SHP77 (cell line): ENCODE data around the gene RNF115.
"Not testable (repeated sequence)": the region's sequence is repeated elsewhere in the genome, so short reads cannot be mapped to it uniquely, and the experiment has no call there.

Experiments used
- DNase-seq, 2 experiments: peaks; one replicate each; lab custom pipeline; 2025; lab: John Stamatoyannopoulos, UW

RNF115 gene

DNA sequence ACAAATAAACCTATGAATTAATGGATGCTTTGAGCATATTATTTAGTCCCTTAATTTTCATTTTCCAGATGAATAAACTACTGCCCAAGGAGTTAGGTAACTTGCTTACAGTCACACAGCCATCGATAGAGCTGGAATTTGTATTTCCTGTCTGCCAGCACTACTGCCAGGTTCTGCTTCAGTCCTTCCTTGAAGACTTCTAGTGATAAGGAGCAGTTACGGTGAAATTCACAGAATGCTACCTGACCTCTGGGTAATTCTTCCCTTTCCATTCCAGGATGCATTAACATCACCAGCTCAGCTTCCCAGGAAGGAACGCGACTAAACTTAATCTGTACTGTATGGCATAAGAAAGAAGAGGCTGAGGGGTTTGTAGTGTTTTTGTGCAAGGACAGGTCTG lies 93.4 kb downstream of the RNF115 start:
- no peak for DNase-seq

DNA sequence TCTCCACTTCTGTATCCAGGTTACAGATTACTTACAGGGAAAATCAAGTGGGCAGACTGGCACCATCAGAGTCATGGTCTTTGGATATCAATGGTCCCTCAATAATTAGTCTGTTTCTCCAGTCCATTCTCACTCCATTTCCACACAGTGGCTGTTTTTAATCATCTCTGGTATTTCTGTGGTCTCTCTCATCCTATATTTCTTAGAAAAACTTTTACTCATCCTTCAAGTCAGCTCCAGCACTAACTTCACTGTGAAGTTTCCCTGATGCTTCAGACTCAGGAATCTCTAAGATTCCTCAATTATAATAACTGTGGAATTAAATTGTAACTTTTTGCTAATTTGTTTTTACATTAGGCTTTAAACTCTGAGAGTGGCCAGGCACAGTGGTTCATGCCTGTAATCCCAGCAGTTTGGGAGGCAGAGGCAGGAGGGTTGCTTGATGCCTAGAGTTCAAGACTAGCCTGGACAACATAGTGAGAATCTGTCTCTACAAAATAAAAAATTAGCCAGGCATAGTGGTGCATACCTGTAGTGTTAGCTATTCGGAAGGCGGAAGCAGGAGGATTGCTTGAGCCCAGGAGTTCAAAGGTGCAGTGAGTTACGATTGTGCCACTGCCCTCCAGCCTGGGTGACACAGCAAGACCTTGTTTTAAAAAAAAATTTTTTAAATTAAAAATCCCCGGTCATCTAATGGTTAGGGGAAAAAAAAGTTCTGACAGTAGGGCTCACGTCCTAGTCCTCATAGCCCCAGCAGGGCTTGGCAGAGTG lies 94.0 kb downstream of the RNF115 start:
- DNase-seq, result no peak

DNA sequence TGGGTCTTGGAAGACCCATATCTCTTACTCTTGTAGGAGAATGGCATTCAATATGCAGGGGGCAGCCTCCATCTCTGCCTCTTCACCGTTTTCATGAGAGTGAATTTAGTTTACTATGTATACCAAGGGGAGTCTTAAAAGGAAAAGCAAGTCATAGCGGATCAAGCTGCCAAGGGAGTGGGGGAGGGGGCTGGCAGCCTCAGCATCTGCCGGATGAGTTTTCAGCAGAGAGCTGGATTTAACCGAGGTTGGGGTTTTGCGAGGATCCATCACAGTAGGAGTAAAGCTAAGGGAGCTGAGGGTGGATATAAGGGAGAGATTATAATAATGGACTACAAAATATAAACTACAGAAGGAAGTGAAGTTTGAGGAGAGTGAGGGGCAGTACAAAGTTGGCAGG lies 94.7 kb downstream of the RNF115 start:
- no peak for DNase-seq

DNA sequence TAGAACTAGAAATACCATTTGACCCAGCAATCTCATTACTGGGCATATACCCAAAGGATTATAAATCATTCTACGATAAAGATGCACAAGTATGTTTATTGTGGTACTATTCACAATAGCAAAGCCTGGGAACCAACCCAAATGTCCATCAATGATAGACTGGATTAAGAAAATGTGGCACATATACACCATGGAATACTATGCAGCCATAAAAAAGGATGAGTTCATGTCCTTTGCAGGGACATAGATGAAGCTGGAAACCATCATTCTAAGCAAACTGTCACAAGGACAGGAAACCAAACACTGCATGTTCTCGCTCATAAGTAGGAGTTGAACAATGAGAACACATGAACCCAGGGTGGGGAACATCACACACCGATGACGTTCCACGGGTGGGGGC lies 97.7 kb downstream of the RNF115 start:
- DNase-seq, result not testable (repeated sequence)

DNA sequence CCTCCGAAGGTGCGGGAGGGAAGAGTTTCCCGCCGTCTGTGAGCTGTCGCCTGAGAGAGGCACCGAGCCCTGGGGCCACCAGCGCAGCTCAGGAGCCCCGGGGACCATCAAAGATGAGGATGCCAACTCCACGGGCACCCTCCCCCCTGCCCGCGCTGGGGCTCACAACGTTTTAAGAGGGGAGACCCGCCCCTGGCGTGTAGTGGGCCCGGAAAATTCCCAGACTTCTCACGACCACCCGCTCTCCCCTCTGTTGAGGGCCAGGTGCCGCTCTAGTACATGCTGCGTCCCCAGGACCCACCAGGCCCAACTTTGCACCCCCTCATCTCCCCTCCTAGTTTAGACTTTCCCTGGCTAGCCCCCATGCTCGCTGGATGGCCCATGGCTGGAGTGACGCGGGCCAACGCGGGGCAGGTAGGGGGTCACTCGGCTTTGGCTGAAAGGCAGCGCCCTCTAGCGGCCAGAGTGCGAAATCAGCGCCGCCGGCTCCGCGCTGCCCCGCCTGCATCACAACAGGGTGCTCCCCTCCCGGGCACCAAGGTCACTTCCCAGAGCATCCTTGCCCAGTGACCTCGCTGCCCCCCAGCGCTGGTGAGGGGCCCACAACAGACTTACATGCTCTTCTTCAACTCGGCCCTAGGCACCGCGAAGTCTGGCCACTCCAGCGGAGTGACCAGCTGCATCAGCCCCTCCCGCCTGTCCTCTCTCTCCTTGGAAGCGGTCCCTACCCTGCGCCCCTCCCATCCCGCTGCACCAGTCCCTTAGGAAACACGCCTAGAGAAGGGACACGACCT lies 102.8 kb downstream of the RNF115 start:
- peak; percentile 65 to 73 for DNase-seq

DNA sequence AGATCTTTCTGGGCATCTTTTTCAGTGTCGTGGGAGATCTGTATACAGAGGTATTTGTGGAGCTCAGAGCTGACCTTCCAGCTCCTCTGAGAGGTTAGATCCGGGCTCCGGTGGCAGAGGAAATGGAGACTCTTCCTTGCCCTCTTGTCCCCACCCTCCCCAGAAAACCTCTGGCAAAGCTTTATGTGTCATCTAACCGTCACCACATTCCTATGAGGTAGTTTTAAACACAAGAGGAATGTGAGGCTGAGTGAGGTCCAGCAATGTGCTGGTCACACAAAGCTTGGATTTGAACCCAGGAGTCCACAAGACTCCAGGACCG lies 103.4 kb downstream of the RNF115 start:
- no peak for DNase-seq

DNA sequence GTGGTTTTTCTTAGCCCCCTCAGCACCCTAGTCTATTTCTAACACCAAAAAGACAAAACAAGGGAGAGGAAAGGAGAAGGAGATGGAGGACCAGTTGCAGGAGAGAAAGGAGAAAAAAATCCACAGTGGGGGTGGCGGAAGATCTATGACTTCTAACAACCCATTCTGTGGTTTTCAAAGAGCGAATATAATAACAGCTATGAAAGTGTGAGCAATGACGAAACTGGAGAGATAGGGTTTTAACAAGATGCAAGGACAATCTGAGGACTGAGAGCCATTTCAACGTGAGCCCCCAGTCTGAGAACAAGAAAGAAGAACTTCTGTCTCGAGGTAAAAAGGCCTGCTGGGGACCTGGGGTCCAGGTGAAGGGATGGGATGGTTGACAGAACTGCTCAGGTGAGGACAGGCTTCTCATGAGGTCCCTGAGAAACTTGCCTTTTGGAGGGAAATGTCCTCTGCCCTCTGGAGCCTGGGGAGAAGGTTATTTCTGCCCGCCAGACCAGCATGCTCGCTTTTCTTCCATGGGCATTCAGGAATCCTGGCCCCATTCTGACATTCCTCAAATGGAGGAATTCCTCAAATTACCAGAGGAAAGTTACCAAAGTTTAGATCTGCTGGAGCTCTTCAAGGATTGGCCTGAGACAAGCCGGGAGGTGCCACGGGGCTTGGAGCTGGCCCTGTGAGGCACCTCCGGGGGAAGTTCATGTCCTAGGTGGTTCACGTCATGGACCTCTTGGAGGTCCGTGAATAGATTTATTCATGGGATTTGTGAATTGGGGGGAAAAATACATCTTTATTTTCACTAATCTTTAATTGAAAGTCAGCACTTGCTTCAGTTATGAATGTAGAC lies 104.4 kb downstream of the RNF115 start, which contains the start of gene CD160:
TSS of gene CD160 (plus strand) at position 270 of the 850 bp plus-strand sequence. CDS start 8,829 bp downstream, outside the sequence.
- DNase-seq, result no peak

DNA sequence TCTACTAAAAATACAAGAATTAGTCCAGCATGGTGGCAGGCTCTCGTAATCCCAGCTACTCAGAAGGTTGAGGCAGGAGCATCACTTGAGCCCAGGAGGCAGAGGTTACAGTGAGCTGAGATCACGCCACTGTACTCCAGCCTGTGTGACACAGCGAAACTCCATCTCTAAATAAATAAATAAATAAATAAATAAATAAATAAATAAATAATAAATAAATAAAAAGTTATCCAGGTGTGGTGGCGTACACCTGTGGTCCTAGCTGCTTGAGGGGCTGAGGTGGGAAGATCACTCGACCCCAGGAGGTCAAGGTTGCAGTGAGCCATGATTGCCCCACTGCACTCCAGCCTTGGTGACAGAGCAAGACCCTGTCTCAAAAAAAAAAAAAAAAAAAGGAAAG lies 105.4 kb downstream of the RNF115 start:
- not testable (repeated sequence) for DNase-seq

DNA sequence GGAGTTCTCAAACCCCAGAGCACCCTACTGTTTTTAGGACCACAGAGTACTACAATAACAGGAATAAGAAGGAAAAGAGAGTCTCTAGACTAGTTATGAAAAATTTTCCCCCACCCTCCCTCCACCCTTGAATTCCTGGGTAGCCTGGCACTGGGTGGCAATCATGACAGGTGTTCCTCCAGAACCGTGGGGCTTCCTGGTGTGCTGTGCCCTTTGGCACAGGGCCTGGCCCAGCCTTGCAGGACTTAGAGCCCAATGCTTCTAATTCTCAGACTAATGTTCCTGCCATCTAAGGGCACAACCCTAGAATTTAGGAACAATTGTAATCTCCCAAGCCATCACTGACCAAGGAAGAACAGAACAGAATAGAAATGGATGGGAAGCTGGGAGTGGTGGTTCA lies 106.1 kb downstream of the RNF115 start:
- DNase-seq, result no peak

DNA sequence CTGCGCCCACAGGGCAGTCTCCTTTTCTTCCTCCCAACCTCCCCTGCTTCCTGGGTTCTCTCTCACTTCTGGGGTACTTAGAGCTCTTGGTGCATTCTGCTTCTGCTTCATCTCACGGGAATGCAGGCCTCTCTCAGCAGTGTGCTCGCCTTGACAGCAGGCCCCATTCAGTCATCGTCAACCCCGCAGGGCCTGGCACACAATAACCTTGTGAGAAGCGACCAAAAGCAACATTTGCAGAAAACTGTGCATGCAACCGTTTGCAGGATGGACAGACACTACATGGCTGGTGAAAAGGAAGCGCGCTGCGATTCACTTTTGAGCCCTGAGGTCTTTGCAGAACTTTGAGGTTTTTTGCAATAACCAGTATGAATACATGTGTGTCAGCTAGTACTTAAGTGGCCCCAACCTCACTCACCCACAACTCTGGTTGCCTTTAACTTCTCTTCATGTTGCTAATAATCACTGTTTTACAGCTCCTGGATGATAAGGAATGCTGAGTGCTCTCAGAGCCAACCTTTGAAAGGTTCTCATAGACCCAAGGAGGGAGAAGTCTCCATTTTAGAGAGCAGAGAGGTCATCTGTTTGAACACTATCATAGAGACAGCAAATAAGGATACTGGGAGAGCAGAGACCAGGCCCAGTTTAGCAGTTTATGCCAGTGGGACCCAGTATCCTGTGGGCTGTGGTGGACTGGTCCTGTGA lies 107.1 kb downstream of the RNF115 start:
- DNase-seq, result no peak

DNA sequence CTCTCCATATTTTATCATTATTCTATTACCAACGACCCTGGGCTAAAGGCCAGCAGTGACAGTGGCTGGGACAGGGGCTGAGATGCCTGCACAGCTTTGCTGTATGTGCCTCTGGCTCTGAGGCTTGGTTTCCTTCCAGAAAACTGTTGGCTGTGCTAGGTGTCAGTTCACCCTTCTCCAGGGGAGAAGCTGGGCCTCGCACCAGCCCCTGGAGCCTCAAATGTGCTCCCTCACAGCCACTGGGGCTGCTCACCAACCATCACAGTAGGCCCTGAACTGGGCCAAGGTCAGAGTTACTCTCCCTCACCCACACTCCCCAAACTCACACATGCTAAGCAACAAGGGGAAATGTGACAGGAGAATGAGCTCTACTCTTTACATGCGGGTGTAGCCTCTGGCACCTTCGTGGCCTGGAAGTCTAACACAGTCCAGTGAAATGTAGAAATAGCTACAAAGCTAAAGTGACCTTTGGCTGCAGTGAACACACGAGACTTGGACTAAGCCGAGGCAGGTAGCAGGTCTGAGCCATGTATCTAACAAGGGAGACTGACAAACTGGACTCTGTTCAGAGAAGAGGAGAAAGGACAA lies 109.3 kb downstream of the RNF115 start:
- DNase-seq, result no peak

DNA sequence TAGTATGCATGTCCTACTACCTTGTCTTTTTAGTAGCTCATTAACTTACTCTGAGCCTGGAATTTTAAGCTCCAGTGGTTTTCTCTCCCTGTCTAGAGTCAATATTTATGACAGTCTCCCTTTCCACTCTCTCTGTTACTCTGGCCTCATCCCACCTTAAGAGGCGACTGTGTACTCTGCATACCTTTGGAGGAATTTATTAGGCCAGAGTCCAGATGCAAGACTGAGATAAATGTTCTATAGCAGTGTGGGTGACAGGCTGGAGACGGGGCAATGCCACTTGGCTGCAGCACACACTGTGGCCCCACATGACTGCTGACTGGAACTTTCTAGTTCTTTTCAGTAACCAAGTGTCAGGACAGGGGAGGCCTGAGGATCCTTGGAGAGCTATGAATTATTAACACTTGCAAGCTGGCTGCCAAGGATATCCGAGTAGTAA lies 112.7 kb downstream of the RNF115 start:
- DNase-seq, result no peak

DNA sequence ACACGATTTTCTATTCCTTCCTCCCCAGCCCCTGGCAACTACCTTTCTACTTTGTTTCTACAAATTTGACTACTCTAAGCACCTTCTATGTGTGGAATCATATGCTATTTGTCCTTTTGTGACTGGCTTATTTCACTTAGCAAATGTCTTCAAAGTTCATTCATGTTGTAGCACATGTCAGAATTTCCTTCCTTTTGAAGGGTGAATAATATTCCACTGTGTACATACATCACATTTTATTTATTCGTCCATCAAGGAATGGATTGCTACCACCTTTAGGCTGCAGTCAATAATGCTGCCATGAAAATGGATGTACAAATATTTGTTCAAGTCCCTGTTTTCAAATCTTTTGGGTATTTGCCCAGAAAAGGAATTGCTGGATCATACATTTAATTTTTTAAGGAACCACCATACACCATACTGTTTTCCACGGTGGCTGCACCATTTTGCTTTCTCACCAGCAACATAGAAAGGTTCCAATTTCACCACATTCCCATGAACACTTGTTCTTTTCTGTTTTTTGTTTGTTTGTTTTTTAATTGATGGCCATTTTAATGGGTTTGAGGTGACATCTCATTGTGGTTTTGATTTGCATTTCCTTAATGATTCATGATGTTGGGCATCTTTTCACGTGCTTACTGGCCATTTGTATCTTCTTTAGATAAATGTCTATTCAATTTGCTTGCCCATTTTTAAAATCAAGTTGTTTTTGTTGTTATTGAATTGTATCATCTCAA lies 113.4 kb downstream of the RNF115 start:
- DNase-seq, result no peak

DNA sequence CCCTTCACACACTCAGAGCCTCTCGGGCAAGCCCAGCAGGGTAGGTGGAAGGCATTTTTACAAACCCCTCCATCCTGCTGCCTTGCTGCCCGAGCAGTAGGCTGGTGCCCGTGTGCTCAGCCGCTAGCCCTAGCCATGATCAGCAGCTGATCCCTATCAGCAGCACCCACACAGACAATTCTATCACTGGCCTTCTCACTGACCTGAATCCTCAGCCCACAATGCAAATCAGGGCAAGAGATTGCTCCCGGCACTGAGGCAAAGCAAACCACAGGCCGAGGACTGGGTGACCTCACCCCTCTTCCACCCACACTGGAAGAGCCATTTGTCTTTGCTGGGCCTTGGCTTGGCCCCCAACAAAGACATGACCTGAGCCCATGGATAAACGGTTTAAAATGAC lies 115.8 kb downstream of the RNF115 start:
- no peak for DNase-seq

DNA sequence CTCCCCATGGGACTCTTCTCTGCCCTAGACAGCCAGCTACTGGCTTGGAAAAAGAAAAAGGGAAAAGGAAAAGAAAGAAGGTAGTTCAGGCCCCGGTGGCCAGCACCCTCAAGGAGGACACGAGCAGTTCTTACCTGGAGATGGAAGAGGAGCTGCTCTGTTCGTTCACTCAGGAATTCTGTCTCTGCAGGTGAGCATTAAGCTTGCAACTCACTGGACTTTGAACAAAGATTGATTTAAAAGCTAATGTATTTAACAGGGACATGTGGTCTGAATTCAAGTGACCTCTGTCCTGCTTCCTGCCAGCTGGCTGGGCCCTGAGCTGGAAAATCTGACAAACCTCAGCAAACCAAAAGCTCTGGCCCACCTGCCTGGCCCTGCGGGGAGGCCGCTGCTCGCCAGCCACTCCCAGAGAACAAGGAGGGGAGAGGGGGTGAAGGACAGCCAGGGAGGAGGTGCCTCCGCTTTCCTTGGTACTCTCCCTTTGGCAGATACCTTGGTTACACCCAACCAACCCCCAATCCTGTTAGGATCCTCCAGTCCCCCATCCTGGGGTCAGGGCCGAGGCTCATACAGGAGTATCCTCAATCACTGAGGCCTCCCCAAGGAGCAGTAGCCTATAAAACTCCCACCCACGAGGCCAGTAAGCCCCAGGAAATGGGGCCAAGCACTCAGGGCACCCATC lies 116.6 kb downstream of the RNF115 start, which contains the start of gene PDZK1:
TSS of gene PDZK1 (minus strand) at position 186 of the 685 bp plus-strand sequence. CDS start 19,347 bp downstream, outside the sequence.
- DNase-seq, result peak in 1 of 2 experiments; percentile 18

DNA sequence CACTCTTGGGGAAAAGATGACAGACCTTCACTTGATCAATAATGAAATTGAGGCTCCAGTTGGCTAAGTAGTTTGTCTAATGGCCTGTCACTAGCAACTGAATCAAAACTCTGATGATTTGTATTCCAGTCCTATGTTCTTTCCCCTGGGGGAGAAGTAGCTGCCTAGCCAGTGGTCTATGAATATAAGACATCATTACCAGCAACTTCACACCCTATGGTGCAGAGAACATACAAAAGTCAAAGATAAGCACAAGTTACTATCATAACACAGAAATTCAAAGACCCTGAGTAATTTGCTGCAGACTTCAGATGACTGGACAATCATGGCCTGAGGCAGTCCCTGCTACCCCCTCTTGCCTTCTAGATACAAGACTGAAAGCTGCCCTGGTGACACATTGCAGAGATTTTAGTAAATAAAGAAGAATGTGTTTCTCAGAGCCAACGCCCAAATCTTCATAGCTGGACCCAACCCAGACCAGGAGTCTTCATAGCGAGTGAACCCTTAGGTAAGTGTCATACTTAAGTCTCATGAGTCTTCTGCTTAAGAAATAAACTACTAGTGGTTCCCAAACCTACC lies 117.7 kb downstream of the RNF115 start:
- no peak for DNase-seq

DNA sequence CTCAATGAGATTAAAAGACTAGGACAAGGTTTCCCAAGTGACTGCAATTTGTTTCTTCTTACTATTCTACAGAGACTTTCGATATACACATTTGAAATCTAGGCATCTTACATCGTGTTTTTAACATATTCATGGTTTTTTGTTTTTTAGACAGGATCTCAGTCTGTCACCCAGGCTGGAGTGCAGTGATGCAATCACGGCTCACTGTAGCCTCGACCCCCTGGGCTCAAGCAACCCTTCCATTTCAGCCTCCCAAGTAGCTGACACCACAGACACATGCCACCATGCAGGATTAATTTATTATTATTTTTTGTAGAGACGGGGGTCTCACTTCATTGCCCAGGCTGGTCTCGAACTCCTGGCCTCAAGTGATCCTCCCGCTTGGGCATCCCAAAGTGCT lies 118.3 kb downstream of the RNF115 start:
- DNase-seq, result no peak

DNA sequence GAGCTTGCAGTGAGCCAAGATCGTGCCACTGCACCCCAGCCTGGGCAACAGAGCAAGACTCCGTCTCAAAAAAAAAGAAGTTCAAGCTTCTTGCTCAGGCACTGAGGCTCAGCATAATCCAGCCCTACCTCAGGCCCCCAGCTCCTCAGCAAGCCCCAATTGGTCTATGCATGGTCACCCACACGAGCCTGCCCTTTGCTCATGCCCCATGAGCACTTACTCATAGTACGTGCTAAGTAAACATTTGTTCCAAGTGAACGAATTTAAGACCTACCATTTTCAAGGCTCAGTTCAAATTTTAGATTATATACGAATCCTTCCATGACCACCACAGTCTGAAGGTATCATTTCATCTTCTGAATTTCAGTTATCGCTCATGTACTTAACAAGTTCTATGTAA lies 121.1 kb downstream of the RNF115 start:
- no peak for DNase-seq

DNA sequence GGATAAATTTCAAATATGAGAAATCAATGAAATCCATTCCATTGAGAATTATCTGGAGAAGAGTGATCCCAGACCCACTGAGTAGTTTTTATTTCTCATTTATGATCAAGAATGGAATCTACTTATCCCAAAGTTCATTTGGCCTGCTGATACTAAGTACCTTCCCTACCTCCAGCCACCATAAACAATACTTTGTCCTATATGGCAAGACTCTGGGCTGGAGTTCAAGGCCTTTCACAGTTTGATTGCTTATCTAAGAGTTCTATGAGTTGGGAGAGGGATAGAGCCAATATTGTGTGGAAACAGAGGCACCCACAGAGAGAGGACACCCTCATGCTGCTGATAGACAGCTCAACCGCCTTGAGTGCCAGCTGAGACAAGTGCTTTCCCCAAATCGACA lies 121.8 kb downstream of the RNF115 start:
- DNase-seq, result no peak
